HL-60 (cell line): ENCODE data around the gene PNMA8C.

ENCODE experiments used
- DNase-seq, 2 experiments: peaks; one replicate each; pipeline ENCODE4 v3.0.0-alpha.2; 2010 to 2020; ENCODE audit warnings: low read depth in 1 of 2, low spot score in 1 of 2
- H3K27ac ChIP-seq: fragments of 250-450 bp; sonication (Bioruptor Pico); replicated peaks from 2 replicates; pipeline ENCODE4 v1.5.1; 2020; ENCODE audit warnings: mild to moderate bottlenecking, moderate library complexity
- H3K27me3 ChIP-seq: fragments of 250-450 bp; sonication (Bioruptor Pico); 2 replicates; pipeline ENCODE4 v1.5.1; 2021; ENCODE audit warnings: mild to moderate bottlenecking, moderate library complexity; ENCODE audit not compliant: insufficient read depth, poor library complexity, severe bottlenecking
- H3K4me3 ChIP-seq: replicated peaks from 2 replicates; pipeline ENCODE4 v1.5.1; 2011; ENCODE audit warnings: mild to moderate bottlenecking, control low read depth, low read length; ENCODE audit not compliant: insufficient read depth
- CTCF ChIP-seq: IDR thresholded peaks from one replicate; pipeline ENCODE4 v1.5.1; 2011; ENCODE audit warnings: low read length, control low read depth, inconsistent platforms; ENCODE audit not compliant: insufficient read depth
- GABPA ChIP-seq: IDR thresholded peaks from 2 replicates; pipeline ENCODE4 v1.6.1; 2012; ENCODE audit warnings: low read depth
- POLR2AphosphoS5 ChIP-seq: IDR thresholded peaks from 2 replicates; pipeline ENCODE4 v1.6.1; 2012; ENCODE audit warnings: low read depth
- REST ChIP-seq: IDR thresholded peaks from 2 replicates; pipeline ENCODE4 v1.6.1; 2012; ENCODE audit warnings: low read depth; ENCODE audit not compliant: insufficient replicate concordance
- SPI1 ChIP-seq: IDR thresholded peaks from 2 replicates; pipeline ENCODE4 v1.6.1; 2012; ENCODE audit warnings: low read depth, mild to moderate bottlenecking, borderline replicate concordance

The PNMA8C gene

GRCh38 chr19:46408664-46409039 is 20.1 kb downstream of the PNMA8C start:
- no peak overlapping the region for H3K4me3 ChIP-seq
- peaks cover 22% of the 10 kb centered on the region for H3K27me3 ChIP-seq
- no peak for TF ChIP-seq POLR2AphosphoS5
- no peak for TF ChIP-seq CTCF
- no peak for TF ChIP-seq SPI1
- TF ChIP-seq GABPA, result no peak
- no peak for TF ChIP-seq REST
- no peak overlapping the region for H3K27ac ChIP-seq
- DNase-seq, result no peak

GRCh38 chr19:46407856-46408663 is 20.7 kb downstream of the PNMA8C start:
- Histone ChIP-seq H3K27ac (no peak overlapping the region), H3K4me3 (no peak overlapping the region), H3K27me3 (peaks cover 17% of the 10 kb centered on the region)
- no peak for DNase-seq
- TF ChIP-seq GABPA (no peak), SPI1 (no peak), POLR2AphosphoS5 (no peak), CTCF (no peak), REST (no peak)

GRCh38 chr19:46406976-46407375 is 21.8 kb downstream of the PNMA8C start:
- Histone ChIP-seq H3K27ac (no peak overlapping the region), H3K4me3 (no peak overlapping the region), H3K27me3 (peaks cover 12% of the 10 kb centered on the region)
- no peak for DNase-seq
- TF ChIP-seq CTCF (no peak), POLR2AphosphoS5 (no peak), SPI1 (no peak)

GRCh38 chr19:46404753-46405468 is 23.8 kb downstream of the PNMA8C start:
- no peak for DNase-seq
- H3K27ac ChIP-seq, result no peak overlapping the region
- peaks cover 12% of the 10 kb centered on the region for H3K27me3 ChIP-seq
- no peak for TF ChIP-seq CTCF
- no peak overlapping the region for H3K4me3 ChIP-seq
